ENCODE results near the gene SIGLEC15. TPM values are rescaled to one million over a fixed set of nuclear protein-coding genes. Genes with fewer than 3 reads are reported as not detected.
"Not testable (repeated sequence)": the region's sequence is repeated elsewhere in the genome, so short reads cannot be mapped to it uniquely, and the experiment has no call there.

The SIGLEC15 gene
- total and polyA plus RNA-seq, 2 donors, result 0.42 to 1.1 TPM

- peaks cover 0 to 48% of the 10 kb centered on the region in 2 donors for H3K27me3 ChIP-seq (ENCODE audit: control insufficient read depth in 2 of 2, insufficient read depth in 1 of 2, low read length in 1 of 2)
- peaks cover 0 to 7% of the 10 kb centered on the region in 2 donors for H3K9me3 ChIP-seq (ENCODE audit: control insufficient read depth in 2 of 2, insufficient read depth in 1 of 2, low read length in 1 of 2)
- no peak overlapping the region for H3K27ac ChIP-seq (ENCODE audit: low read depth in 1 of 2, low read length in 1 of 2)
- peak in 4 of 9 donors; percentile 61 to 84 (median 69) for DNase-seq (ENCODE audit: low read depth in 6 of 9, low spot score in 9 of 9)
- H3K36me3 ChIP-seq (ENCODE audit: control insufficient read depth in 2 of 2, insufficient read depth in 2 of 2, low read length in 1 of 2), result no peaks in the 10 kb centered on the region
- H3K4me1 ChIP-seq (ENCODE audit: control insufficient read depth in 2 of 2, insufficient read depth in 2 of 2, low read length in 2 of 2), result peaks cover 32 to 70% of the 10 kb centered on the region in 2 donors
- WGBS, result 65% methylated on average over 13 of the region's 13 CpGs
- H3K4me3 ChIP-seq (ENCODE audit: low read length in 2 of 2), result no peak overlapping the region
Observed at GRCh38 chr18:45839414-45840395, 14.2 kb downstream of the SIGLEC15 start.

- Histone ChIP-seq H3K4me3 (ENCODE audit: low read length in 2 of 2) (no peak overlapping the region), H3K9me3 (ENCODE audit: control insufficient read depth in 2 of 2, insufficient read depth in 1 of 2, low read length in 1 of 2) (peaks cover 0 to 18% of the 10 kb centered on the region in 2 donors), H3K4me1 (ENCODE audit: control insufficient read depth in 2 of 2, insufficient read depth in 2 of 2, low read length in 2 of 2) (peaks cover 44 to 83% of the 10 kb centered on the region in 2 donors), H3K27ac (ENCODE audit: low read depth in 1 of 2, low read length in 1 of 2) (no peak overlapping the region), H3K36me3 (ENCODE audit: control insufficient read depth in 2 of 2, insufficient read depth in 2 of 2, low read length in 1 of 2) (no peaks in the 10 kb centered on the region), H3K27me3 (ENCODE audit: control insufficient read depth in 2 of 2, insufficient read depth in 1 of 2, low read length in 1 of 2) (peaks cover 0 to 40% of the 10 kb centered on the region in 2 donors)
- 88% methylated on average over 17 of the region's 17 CpGs for WGBS
- no peak for DNase-seq (ENCODE audit: low read depth in 6 of 9, low spot score in 9 of 9)
Observed at GRCh38 chr18:45841060-45841764, 15.7 kb downstream of the SIGLEC15 start.

DNA sequence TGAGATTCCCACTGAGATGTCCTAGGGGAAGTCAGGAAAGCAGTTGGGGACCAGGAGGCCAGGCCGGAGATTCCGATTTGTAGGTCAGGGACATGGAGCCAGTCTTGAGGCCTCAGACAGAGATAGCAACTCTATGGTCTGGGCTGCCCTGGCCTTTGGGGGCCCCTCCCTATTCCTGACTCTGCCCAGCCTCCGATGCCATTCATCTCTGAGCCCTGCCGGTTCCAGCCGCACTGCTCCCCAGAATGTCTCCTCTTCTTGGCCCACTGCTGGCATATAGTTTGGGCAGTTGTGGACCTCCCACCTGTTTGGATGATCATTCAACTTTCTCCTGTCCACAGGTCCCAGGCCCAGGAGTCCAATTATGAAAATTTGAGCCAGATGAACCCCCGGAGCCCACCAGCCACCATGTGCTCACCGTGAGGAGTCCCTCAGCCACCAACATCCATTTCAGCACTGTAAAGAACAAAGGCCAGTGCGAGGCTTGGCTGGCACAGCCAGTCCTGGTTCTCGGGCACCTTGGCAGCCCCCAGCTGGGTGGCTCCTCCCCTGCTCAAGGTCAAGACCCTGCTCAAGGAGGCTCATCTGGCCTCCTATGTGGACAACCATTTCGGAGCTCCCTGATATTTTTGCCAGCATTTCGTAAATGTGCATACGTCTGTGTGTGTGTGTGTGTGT lies 16.4 kb downstream of the SIGLEC15 start:
- 95% methylated on average over 12 of the region's 12 CpGs for WGBS
- H3K9me3 ChIP-seq (ENCODE audit: control insufficient read depth in 2 of 2, insufficient read depth in 1 of 2, low read length in 1 of 2), result peaks cover 0 to 18% of the 10 kb centered on the region in 2 donors
- no peak overlapping the region for H3K4me3 ChIP-seq (ENCODE audit: low read length in 2 of 2)
- no peak for DNase-seq (ENCODE audit: low read depth in 6 of 9, low spot score in 9 of 9)
- H3K27ac ChIP-seq (ENCODE audit: low read depth in 1 of 2, low read length in 1 of 2), result peak overlapping the region in 1 of 2 donors; percentile 71
- peaks cover 44 to 81% of the 10 kb centered on the region in 2 donors for H3K4me1 ChIP-seq (ENCODE audit: control insufficient read depth in 2 of 2, insufficient read depth in 2 of 2, low read length in 2 of 2)
- H3K36me3 ChIP-seq (ENCODE audit: control insufficient read depth in 2 of 2, insufficient read depth in 2 of 2, low read length in 1 of 2), result no peaks in the 10 kb centered on the region
- peaks cover 0 to 33% of the 10 kb centered on the region in 2 donors for H3K27me3 ChIP-seq (ENCODE audit: control insufficient read depth in 2 of 2, insufficient read depth in 1 of 2, low read length in 1 of 2)

DNA sequence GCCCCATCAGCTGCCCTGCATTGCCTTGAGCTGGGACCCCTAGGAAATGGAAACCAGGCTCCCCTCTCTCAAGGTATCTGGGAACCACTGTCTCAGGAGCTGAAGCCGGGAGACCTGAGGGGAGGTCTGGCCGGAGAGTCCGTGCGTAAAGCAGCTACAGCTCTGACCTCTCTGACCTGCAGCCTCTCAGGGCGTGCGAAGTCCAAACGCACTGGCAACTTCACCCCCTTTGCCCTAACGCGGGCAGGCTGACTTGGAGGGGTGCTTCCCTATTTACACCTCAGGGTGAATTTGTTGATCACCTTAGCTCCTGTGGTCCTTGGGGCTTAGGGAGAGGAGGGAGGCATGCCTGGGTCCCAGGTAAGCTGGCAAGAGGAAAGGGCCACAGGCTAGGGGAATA lies 17.5 kb downstream of the SIGLEC15 start:
- no peak overlapping the region for H3K4me3 ChIP-seq (ENCODE audit: low read length in 2 of 2)
- peaks cover 44 to 77% of the 10 kb centered on the region in 2 donors for H3K4me1 ChIP-seq (ENCODE audit: control insufficient read depth in 2 of 2, insufficient read depth in 2 of 2, low read length in 2 of 2)
- H3K27me3 ChIP-seq (ENCODE audit: control insufficient read depth in 2 of 2, insufficient read depth in 1 of 2, low read length in 1 of 2), result peaks cover 0 to 22% of the 10 kb centered on the region in 2 donors
- no peak for DNase-seq (ENCODE audit: low read depth in 6 of 9, low spot score in 9 of 9)
- H3K36me3 ChIP-seq (ENCODE audit: control insufficient read depth in 2 of 2, insufficient read depth in 2 of 2, low read length in 1 of 2), result no peaks in the 10 kb centered on the region
- WGBS, result 93% methylated on average over 9 of the region's 9 CpGs
- no peak overlapping the region for H3K27ac ChIP-seq (ENCODE audit: low read depth in 1 of 2, low read length in 1 of 2)
- H3K9me3 ChIP-seq (ENCODE audit: control insufficient read depth in 2 of 2, insufficient read depth in 1 of 2, low read length in 1 of 2), result peaks cover 0 to 18% of the 10 kb centered on the region in 2 donors

DNA sequence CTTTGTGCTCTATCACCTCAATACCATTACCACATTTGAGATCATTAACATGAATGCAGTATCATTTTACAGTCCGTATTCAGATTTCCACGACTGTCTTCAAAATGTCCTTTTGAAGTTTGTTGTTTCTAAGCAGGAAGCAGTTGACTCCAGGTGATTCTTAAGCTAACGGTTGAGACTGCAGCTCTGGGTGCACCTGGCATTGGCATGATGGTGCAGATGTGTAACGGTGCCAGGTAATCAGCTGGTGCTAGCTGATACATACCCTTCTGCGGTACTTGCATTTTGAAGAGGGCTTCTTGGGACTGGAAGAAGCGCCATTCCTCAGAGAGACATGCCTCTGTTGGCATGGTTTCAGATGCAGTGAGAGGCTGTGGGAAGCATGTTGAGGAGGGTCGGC lies 19.5 kb downstream of the SIGLEC15 start:
- Histone ChIP-seq H3K27me3 (ENCODE audit: control insufficient read depth in 2 of 2, insufficient read depth in 1 of 2, low read length in 1 of 2) (peaks cover 0 to 3% of the 10 kb centered on the region in 2 donors), H3K9me3 (ENCODE audit: control insufficient read depth in 2 of 2, insufficient read depth in 1 of 2, low read length in 1 of 2) (peaks cover 0 to 18% of the 10 kb centered on the region in 2 donors), H3K4me3 (ENCODE audit: low read length in 2 of 2) (no peak overlapping the region), H3K4me1 (ENCODE audit: control insufficient read depth in 2 of 2, insufficient read depth in 2 of 2, low read length in 2 of 2) (peaks cover 34 to 58% of the 10 kb centered on the region in 2 donors), H3K36me3 (ENCODE audit: control insufficient read depth in 2 of 2, insufficient read depth in 2 of 2, low read length in 1 of 2) (peaks cover 8 to 10% of the 10 kb centered on the region in 2 donors), H3K27ac (ENCODE audit: low read depth in 1 of 2, low read length in 1 of 2) (peak overlapping the region; percentile 58 to 95)
- peak in 7 of 9 donors; percentile 58 to 89 (median 77) for DNase-seq (ENCODE audit: low read depth in 6 of 9, low spot score in 9 of 9)
- 9% methylated on average over 7 of the region's 7 CpGs for WGBS

DNA sequence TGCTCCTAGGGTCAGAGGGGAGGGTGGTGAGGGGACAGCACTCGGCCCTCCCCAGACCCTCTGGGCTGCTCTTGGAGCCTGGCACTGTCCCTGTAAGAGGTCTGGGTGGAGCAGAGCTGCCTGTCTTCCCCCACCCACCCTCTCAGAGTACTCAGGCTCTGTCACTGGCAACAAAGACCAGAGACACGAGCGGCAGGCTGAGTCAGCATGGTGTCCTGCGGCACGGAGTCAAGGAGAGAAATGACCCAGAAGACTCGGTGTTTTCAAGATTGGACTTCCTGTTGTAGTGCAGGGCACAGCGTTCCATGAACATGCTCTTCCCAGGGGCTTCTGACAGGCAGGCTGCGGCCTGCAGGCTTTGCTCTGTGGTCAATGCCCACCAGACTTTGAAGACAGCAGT lies 19.9 kb downstream of the SIGLEC15 start:
- Histone ChIP-seq H3K4me3 (ENCODE audit: low read length in 2 of 2) (no peak overlapping the region), H3K27ac (ENCODE audit: low read depth in 1 of 2, low read length in 1 of 2) (peak overlapping the region; percentile 58 to 95), H3K27me3 (ENCODE audit: control insufficient read depth in 2 of 2, insufficient read depth in 1 of 2, low read length in 1 of 2) (no peaks in the 10 kb centered on the region), H3K9me3 (ENCODE audit: control insufficient read depth in 2 of 2, insufficient read depth in 1 of 2, low read length in 1 of 2) (peaks cover 0 to 15% of the 10 kb centered on the region in 2 donors), H3K4me1 (ENCODE audit: control insufficient read depth in 2 of 2, insufficient read depth in 2 of 2, low read length in 2 of 2) (peaks cover 32 to 54% of the 10 kb centered on the region in 2 donors), H3K36me3 (ENCODE audit: control insufficient read depth in 2 of 2, insufficient read depth in 2 of 2, low read length in 1 of 2) (peaks cover 12 to 14% of the 10 kb centered on the region in 2 donors)
- 92% methylated on average over 8 of the region's 8 CpGs for WGBS
- DNase-seq (ENCODE audit: low read depth in 6 of 9, low spot score in 9 of 9), result no peak

DNA sequence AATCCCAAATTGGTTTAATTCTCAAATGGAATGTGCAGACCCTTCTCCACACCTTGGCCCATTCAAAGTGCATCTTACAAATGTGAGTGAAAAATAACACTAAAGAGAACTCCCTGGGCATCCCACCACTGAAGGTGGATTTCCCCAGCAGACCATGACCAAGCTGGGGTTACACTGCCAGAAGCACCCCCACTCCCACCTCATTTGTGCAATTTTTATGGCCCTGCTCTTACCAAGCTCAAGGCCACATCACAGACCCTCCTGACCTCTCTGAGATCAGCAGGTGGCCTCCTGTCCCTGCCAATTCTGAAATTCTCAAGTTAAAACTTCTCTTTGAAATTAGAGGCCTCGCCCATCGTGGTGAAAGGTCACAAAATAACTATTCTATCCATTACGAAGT lies 21.6 kb downstream of the SIGLEC15 start:
- Histone ChIP-seq H3K36me3 (ENCODE audit: control insufficient read depth in 2 of 2, insufficient read depth in 2 of 2, low read length in 1 of 2) (peaks cover 20 to 23% of the 10 kb centered on the region in 2 donors), H3K27me3 (ENCODE audit: control insufficient read depth in 2 of 2, insufficient read depth in 1 of 2, low read length in 1 of 2) (no peaks in the 10 kb centered on the region), H3K4me1 (ENCODE audit: control insufficient read depth in 2 of 2, insufficient read depth in 2 of 2, low read length in 2 of 2) (peaks cover 24 to 38% of the 10 kb centered on the region in 2 donors), H3K27ac (ENCODE audit: low read depth in 1 of 2, low read length in 1 of 2) (no peak overlapping the region), H3K4me3 (ENCODE audit: low read length in 2 of 2) (no peak overlapping the region), H3K9me3 (ENCODE audit: control insufficient read depth in 2 of 2, insufficient read depth in 1 of 2, low read length in 1 of 2) (peaks cover 0 to 15% of the 10 kb centered on the region in 2 donors)
- no peak for DNase-seq (ENCODE audit: low read depth in 6 of 9, low spot score in 9 of 9)
- 61% methylated on average over 3 of the region's 3 CpGs for WGBS

DNA sequence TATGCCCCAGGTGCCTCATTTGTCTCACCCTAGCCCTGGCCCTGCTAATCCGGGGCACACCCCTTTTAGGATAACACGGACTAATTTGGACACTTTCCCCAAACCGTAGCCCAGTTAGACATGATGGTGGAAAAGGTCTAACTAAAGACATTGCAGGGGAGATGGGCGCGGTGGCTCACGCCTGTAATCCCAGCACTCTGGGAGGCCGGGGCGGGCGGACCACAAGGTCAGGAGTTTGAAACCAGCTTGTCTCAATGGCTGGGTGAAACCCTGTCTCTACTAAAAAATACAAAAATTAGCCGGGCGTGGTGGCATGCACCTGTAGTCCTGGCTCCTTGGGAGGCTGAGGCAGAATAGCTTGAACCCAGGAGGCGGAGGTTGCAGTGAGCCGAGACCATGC lies 23.2 kb downstream of the SIGLEC15 start:
- H3K36me3 ChIP-seq (ENCODE audit: control insufficient read depth in 2 of 2, insufficient read depth in 2 of 2, low read length in 1 of 2), result peaks cover 28 to 37% of the 10 kb centered on the region in 2 donors
- H3K4me1 ChIP-seq (ENCODE audit: control insufficient read depth in 2 of 2, insufficient read depth in 2 of 2, low read length in 2 of 2), result peaks cover 17 to 27% of the 10 kb centered on the region in 2 donors
- H3K9me3 ChIP-seq (ENCODE audit: control insufficient read depth in 2 of 2, insufficient read depth in 1 of 2, low read length in 1 of 2), result peaks cover 0 to 11% of the 10 kb centered on the region in 2 donors
- 97% methylated on average over 13 of the region's 13 CpGs for WGBS
- H3K4me3 ChIP-seq (ENCODE audit: low read length in 2 of 2); DNase-seq (ENCODE audit: low read depth in 6 of 9, low spot score in 9 of 9); H3K27ac ChIP-seq (ENCODE audit: low read depth in 1 of 2, low read length in 1 of 2); H3K27me3 ChIP-seq (ENCODE audit: control insufficient read depth in 2 of 2, insufficient read depth in 1 of 2, low read length in 1 of 2): not testable (repeated sequence)
